NT2/D1 (cell line): ENCODE data around the gene ITGB2.

Source experiments
- DNase-seq: peaks from one replicate; pipeline ENCODE4 v3.0.0-alpha.2; 2011; ENCODE audit warnings: low read depth, low spot score
- H3K27me3 ChIP-seq: 2 replicates; pipeline ENCODE4 v1.6.0; 2011; ENCODE audit warnings: mild to moderate bottlenecking; ENCODE audit not compliant: insufficient read length, insufficient read depth
- H3K36me3 ChIP-seq: 2 replicates; pipeline ENCODE4 v1.6.1; 2011; ENCODE audit warnings: mild to moderate bottlenecking, low read length, mixed read lengths; ENCODE audit not compliant: insufficient read depth, insufficient read length
- H3K4me1 ChIP-seq: 2 replicates; pipeline ENCODE4 v1.5.1; 2011; ENCODE audit not compliant: insufficient read depth, insufficient read length
- H3K4me3 ChIP-seq: 2 replicates; pipeline ENCODE4 v1.5.1; 2011; ENCODE audit warnings: low read depth; ENCODE audit not compliant: insufficient read length
- H3K9ac ChIP-seq: 2 replicates; pipeline ENCODE4 v1.6.0; 2011; ENCODE audit warnings: low read depth; ENCODE audit not compliant: insufficient read length
- H3K9me3 ChIP-seq: 2 replicates; pipeline ENCODE4 v1.5.1; 2011; ENCODE audit warnings: mild to moderate bottlenecking, low read length; ENCODE audit not compliant: insufficient read depth
- SUZ12 ChIP-seq: IDR thresholded peaks from 2 replicates; pipeline ENCODE4 v1.6.1; 2011; ENCODE audit not compliant: insufficient read length, insufficient read depth; ENCODE audit errors: extremely low read depth
- YY1 ChIP-seq: IDR thresholded peaks from 2 replicates; pipeline ENCODE4 v1.6.1; 2011; ENCODE audit not compliant: insufficient read length, insufficient read depth
- ZNF274 ChIP-seq: IDR thresholded peaks from 2 replicates; pipeline ENCODE4 v1.6.1; 2011; ENCODE audit warnings: mild to moderate bottlenecking, low read depth, low read length

ITGB2 gene

DNA sequence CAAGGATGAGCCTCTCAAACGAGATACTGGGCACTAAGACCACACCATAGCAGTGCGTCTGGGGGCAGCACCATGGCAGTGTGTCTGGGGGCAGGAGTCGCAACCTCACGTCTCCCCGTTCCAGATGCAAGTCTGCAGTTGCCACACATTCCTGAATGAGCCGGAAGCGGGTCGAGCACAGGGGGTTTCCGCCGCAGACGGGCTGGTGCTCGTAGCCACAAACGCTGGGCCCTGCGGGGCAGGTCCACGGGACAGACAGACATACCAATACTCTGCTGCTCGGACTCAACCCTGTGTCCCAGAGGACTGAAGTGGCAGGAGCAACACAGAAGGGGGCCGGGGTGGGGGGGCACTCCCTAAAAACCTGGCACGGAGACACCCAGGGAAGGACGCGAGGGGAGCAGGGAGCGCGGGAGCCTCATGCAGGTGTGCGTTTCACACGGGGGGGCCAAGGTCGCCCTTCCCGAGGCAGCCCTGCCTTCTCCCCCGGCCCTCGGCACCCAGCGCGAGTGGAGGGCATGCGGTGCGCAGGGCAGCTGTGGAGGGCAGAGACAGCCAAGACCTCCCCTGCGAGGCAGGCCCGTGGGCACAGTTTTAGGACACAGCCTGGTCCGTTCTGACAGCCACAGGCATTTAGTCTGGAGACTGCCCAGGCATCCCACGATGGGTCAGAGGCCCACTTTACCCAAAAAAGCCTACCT is 71.7 kb downstream of the ITGB2 start:
- H3K36me3 ChIP-seq = peaks cover 52% of the 10 kb centered on the region
- no peaks in the 10 kb centered on the region for H3K9me3 ChIP-seq
- no peak overlapping the region for H3K4me3 ChIP-seq
- no peaks in the 10 kb centered on the region for H3K27me3 ChIP-seq
- peaks cover 25% of the 10 kb centered on the region for H3K4me1 ChIP-seq
- no peak for DNase-seq
- no peak overlapping the region for H3K9ac ChIP-seq
- TF ChIP-seq SUZ12 = no peak
- TF ChIP-seq YY1 = no peak
- TF ChIP-seq ZNF274 = no peak

DNA sequence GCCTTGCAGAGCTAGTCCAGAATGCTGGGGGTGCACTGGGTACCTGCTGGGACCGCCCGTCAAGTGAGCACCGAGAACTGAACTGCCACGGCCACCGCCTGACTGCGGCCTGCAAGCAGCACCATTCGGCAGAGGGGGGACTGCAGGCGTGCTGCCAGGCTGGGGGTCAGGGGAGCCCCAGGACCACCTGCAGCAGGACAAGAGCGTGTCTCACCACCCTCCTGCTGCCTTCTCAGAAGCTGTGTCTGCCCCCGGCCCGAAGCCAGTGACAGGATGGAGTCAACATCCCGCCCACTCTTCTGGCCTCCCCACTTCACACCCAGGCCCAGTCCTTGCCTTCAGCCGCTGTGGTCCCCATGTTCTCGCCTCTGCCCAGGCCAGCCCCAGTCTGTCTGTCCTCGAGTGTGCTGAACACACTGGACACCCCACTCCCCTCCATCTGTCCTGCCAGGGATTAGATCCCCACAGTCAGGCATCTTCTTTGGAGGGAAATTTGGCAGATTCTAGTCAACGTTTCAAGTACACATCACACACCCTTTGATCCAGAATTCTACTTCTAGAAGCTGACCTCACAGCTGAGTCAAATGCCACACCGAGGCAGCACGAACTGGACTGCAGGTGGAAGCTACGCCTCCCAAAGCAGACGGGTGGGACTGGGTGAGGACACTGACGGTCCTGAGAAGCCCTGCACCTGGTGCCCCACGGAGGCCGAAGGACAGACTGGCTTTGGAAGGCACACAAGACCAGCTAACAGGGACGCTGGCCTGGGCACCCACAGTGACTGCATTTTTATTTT is 73.2 kb downstream of the ITGB2 start:
- H3K9me3 ChIP-seq = no peaks in the 10 kb centered on the region
- no peak for DNase-seq
- H3K4me1 ChIP-seq = peaks cover 23% of the 10 kb centered on the region
- TF ChIP-seq SUZ12 (no peak), ZNF274 (no peak), YY1 (no peak)
- no peaks in the 10 kb centered on the region for H3K27me3 ChIP-seq
- no peak overlapping the region for H3K4me3 ChIP-seq
- H3K36me3 ChIP-seq = peaks cover 39% of the 10 kb centered on the region
- peak overlapping the region; percentile 22 for H3K9ac ChIP-seq

DNA sequence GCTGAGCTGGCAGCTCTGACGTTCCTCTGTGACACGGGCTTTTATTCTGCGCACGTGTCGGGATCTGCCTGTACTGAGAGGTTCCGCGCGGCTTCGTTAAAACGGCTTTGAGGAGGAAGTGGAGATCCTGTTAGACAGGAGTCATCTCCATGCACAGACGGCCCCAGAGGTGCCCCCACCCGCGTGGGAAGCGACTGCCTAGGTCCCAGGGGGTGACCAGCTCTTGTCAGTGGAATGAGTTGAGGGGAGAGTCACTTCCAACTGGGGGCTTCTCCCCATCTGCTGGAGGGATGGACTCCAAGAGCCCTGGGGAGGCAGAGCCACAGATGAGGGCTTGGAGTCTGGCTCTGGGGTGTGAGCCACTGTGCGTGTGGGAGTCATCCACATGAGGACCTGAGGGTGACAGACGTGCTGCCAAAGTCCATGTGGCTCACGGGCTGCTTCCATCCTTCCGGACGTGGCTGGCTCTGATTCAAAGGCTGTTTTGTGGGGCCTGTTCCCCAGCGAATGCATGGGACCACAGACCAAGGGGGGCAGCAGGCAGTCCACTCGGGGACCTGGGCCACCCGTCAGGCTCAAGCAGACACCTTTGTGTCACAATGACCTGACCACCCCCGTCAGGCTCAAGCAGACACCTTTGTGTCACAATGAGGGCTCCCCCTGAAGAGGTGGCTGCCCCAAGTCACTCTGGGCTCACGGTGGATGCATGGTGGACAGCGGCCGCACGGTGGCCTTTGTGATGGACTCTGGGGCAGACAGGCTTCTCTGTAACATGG is 74.0 kb downstream of the ITGB2 start:
- TF ChIP-seq YY1 (no peak), SUZ12 (no peak)
- no peaks in the 10 kb centered on the region for H3K27me3 ChIP-seq
- peak overlapping the region; percentile 22 for H3K4me3 ChIP-seq
- peak overlapping the region; percentile 54 for H3K9ac ChIP-seq
- H3K9me3 ChIP-seq = no peaks in the 10 kb centered on the region
- H3K36me3 ChIP-seq = peaks cover 32% of the 10 kb centered on the region
- H3K4me1 ChIP-seq = peaks cover 23% of the 10 kb centered on the region
- DNase-seq = no peak

DNA sequence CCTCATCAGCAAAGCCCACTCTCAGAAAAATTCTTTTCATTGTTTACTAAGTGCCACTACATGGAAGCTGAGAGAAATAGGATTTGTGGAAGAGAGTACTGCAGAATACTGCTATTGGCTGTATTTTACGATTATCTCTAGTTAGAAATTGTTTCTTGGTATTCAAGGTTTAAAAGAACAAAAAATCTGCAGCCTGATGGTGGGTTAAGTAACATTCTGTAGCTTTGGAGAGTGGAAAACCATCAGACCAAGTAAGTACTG is 74.5 kb downstream of the ITGB2 start:
- Histone ChIP-seq H3K9ac (peak overlapping the region; percentile 54), H3K4me1 (peaks cover 23% of the 10 kb centered on the region), H3K9me3 (no peaks in the 10 kb centered on the region), H3K36me3 (peaks cover 27% of the 10 kb centered on the region), H3K27me3 (no peaks in the 10 kb centered on the region), H3K4me3 (peak overlapping the region; percentile 22)
- no peak for DNase-seq
- TF ChIP-seq SUZ12 (no peak), ZNF274 (no peak), YY1 (no peak)

DNA sequence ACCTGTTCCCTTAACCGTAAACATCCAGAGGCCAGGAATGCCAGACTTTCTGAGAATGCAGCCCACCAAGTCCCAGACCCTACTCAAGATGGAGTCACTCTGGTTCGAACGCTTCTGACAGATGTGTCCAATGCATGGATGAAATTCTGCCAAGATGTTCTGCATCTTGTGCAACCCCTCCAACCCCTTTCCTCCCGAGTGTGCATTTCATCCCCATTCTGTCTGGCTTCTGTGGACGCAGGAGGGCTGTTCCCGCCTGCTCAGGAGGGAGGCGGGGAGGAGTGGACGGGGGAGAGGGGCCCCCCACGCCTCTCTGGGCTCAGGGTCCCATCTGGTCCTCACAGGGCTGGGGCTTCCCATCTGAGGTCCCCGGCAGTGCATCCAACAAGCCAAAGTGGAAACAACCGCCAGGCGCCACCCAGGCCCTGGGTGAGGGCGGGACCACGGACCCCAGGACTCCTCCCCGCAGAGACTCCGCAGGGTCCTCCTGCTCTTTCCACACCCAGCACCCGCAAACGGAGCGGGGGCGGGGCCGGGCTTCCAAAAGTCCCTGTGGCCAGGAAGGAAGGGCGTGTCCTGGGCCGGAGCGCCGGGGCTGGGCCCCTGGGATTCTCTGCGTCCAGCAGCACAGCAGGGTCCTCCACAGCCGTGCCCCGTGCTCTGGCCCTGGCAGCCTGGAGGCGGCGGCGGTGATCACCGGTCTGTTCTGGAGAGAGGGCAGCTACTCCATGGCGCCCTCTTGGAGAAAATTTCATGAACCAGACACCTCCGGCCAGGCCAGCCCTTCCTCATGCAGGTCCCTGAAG is 75.1 kb downstream of the ITGB2 start:
- Histone ChIP-seq H3K4me1 (peaks cover 23% of the 10 kb centered on the region), H3K4me3 (peak overlapping the region; percentile 22), H3K9ac (peak overlapping the region; percentile 54), H3K9me3 (no peaks in the 10 kb centered on the region), H3K36me3 (peaks cover 21% of the 10 kb centered on the region), H3K27me3 (no peaks in the 10 kb centered on the region)
- DNase-seq = peak; percentile 65
- TF ChIP-seq SUZ12 (no peak), ZNF274 (no peak), YY1 (no peak)

DNA sequence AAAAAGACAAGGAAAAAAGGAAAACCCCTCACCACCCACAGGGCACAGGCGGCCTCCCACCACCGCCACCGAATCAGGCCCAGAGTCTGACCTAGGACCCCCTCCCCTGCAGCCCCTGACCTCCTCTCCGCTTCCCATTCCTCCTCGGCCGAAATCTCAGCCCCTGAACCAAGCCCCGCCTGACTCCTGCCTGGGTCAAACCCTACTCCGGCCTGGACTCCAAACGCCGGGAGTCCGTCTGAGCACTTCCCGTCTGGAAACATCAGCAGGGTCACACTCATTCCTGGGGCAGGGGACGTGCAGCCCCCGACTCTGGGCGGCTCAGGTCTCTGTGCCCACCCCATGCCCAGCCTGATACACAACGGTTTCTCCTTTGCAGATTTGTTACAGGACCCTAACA is 76.4 kb downstream of the ITGB2 start:
- Histone ChIP-seq H3K4me1 (peaks cover 23% of the 10 kb centered on the region), H3K4me3 (no peak overlapping the region), H3K9me3 (no peaks in the 10 kb centered on the region), H3K36me3 (peaks cover 8% of the 10 kb centered on the region), H3K27me3 (no peaks in the 10 kb centered on the region), H3K9ac (no peak overlapping the region)
- no peak for TF ChIP-seq ZNF274
- TF ChIP-seq SUZ12 = no peak
- TF ChIP-seq YY1 = no peak
- no peak for DNase-seq
